Kidney tubule cell (primary cell): Measurements from ENCODE around the gene HDHD3.
"Not testable (repeated sequence)": the region's sequence is repeated elsewhere in the genome, so short reads cannot be mapped to it uniquely, and the experiment has no call there.

Experiments
- DNase-seq: peaks from one replicate; pipeline ENCODE4 v3.0.0-alpha.2; 2018; ENCODE audit warnings: low spot score

HDHD3 gene, protein sequence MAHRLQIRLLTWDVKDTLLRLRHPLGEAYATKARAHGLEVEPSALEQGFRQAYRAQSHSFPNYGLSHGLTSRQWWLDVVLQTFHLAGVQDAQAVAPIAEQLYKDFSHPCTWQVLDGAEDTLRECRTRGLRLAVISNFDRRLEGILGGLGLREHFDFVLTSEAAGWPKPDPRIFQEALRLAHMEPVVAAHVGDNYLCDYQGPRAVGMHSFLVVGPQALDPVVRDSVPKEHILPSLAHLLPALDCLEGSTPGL

DNA sequence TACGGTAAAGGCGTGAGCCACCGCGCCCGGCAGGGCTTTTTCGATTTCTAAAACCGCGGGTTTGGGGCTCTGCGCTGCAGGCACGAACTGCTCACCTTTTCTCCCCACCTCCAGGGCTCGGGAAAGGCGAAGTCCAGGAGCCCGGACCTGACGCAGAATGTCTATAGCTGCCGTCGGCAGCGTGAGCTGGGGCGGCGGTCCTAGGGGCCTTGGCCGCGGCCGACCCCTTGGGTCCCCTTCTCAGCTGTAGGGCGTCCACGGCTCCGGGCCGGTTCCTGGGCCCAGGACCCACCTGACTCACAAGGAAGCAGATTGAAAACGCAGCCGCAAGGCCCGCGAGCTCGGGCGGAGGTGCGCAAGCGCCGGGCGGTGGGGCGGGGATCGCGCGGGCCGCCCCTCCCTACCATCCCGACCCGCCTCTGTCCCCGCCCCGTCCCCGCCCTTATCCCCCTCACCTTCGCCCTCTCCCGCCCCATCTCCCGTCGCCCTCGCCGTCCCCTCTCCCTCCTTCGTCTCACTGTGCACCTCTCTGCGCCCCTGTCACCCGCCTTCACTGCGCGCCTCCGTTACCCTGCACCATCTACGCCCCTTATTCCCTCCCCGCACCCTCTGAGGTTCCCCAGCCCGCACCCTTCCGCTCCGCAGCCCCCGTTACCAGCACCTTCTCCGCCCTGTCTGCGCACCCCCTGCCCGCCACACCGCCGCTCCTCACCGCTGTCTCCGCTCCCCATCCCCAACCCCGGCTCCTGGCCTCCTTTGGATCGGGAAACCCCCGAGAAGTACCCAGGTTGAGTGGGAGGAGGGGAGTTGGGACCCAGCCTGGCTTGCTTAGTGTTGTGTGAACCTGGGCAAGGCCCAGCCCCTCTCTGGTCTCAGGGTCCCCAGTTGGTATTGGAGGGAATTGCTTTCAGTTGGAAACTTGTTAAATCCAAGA is at the start of gene HDHD3:
TSS of gene HDHD3 (minus strand) at position 353 of the 934 bp plus-strand sequence. CDS start 2,632 bp downstream, outside the sequence.
- DNase-seq = peak; percentile 90

DNA sequence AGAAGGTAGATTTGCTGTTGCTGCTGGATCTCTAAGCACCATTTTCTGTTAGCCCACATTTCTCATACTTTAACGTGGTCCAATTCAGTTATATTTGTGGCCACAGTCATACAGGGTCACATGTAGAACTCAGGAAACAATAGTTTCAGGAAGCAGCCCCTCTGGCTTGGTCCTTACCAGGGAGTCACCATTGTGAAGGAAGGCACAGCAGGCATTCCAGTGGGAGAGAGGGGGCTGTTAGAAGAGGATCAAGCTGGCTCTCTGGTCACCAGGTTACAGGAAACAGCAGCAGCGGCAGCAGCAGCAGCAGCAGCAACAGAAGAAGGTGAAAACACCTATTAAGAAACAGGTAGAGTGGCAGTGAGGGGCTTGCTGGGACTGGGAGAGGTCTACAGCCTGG is 48.3 kb upstream of the HDHD3 start:
- no peak for DNase-seq

DNA sequence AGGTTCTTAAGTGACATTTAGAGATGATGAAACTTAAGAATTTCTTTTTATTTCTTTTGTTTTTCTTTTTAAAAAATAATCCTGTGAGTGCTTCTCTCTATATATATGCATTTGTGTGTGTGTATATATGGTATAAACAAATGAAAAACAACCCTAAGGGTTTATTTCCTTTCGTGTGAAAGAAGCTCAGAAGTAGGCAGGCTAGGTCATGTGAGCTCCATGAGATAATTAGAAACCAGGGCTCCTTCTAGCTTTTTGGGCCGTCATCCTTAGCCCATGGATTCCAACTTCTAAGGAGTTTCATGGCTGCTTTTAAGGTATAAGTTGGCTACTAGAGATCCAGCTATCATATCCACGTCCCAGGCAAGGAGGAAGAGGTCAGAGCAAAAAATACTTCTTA is 44.9 kb upstream of the HDHD3 start:
- no peak for DNase-seq

DNA sequence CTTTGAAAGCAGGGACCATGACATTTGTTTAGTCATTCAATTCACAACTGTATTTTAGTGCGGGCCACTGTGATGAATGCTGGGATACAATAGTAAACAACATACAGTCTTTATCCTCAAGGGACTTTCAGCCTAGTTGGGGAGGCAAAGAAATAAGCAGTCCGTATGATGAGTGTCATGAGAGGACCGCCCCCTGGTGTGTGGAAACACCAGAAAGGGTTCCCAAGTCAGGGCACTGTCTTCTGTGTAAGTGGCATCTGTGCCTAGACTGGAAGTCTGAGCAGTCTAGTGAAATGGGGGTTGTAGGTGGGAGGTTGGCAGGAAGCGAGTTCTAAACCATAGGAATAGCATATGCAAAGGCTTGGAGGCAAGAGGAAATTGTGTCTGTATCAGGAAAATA is 40.6 kb upstream of the HDHD3 start:
- no peak for DNase-seq

DNA sequence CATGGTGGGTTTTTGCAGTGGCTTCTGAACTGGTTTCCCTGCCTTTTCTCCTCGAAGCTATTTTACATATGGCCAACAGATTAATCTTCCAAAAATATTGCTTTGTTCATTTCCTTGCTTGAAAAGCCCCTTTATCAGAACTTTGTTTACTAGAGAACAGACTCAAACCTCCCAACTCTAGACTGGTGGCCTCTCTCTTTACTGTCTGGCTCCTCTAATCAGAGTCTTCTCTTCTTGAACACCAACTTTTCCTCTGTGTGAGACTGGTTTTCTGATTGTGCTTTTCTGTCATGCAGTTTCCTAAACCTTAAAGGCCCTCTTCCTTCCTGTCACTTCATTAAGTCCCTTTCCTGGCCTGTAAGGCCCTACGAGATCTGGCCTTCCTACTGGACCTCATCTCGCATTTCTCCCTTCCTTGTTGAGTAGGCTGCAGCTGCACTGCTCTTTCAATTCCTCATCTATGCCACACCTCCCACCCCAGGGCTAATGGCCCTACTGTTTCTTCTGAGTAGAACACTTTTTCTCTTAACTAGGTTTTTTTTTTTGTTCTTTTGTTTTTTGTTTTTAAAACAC is 39.4 kb upstream of the HDHD3 start:
- no peak for DNase-seq

DNA sequence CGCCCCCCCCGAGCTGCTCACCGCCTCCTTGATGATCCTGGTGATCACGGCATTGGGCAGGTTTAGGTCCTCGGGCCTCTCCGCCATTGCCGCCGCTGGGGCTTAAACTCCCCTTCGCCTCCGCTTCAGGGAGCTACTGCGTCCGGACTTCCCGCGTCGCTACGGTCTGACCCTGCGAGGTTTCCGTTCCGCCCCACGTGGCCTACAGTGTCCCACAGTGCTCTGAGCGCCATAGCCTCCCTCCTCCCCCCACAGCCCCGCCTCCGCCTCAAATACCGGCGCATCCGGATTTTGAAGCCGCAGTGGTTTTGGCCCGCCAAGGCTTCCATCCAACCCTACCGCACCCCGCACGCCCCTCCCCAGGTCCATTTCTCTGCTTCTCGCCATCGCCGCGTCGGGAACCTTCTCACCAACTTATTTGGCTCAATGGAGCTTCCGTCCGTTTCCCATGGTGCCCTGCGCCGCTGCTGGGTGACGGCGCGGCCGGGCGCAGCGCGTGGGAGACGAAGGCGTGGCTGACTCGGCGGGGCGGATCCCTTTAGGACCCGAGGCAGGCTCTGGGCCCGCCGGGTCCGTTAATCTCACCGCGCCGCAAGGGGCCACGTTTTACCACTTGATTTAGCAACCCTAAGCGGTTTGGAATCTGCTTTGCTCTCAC is 33.5 kb upstream of the HDHD3 start, which contains the start of the genes C9orf43 and POLE3:
TSS of gene C9orf43 (plus strand) at position 541 of the 658 bp plus-strand sequence. CDS start 2,747 bp downstream, outside the sequence.
TSS of gene POLE3 (minus strand) at position 469 of the 658 bp plus-strand sequence. CDS start at position 87, 382 bp downstream.
- peak; percentile 97 for DNase-seq

DNA sequence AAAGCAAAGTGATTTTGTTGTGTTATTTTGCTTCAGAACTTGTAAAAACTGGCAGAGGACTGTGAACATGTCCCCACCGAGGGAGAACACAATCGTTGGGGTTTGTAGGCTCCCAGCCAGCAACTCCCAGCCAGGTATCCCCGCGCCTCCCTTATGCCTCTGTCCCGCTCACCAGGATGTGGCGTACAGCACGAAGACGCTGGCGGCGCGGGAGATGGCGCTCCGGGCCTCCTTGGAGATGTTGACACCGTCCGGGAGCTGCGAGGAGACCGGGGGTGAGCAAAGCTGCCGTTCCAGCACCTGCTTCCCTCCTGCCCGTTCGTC is 33.1 kb upstream of the HDHD3 start:
- DNase-seq = no peak

DNA sequence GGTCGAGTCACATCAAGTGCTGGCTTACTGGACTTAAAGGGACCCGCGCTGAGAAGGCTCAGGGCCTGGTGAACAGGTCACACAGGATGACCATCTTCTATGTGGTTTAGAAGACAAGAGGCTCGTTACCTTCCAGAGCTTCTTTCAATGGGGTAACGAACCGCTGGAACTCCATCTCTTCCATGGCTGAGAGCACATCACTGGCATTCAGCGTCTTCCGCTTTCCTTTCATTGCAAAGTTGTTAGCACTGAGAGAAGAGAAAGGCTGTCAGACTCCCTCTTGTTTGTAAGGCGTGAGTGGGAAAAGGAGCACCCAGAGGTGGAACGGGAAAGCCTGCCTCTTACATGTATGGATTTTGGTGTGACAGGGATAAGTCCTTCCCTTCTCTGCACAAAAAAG is 32.7 kb upstream of the HDHD3 start:
- DNase-seq = peak; percentile 10

DNA sequence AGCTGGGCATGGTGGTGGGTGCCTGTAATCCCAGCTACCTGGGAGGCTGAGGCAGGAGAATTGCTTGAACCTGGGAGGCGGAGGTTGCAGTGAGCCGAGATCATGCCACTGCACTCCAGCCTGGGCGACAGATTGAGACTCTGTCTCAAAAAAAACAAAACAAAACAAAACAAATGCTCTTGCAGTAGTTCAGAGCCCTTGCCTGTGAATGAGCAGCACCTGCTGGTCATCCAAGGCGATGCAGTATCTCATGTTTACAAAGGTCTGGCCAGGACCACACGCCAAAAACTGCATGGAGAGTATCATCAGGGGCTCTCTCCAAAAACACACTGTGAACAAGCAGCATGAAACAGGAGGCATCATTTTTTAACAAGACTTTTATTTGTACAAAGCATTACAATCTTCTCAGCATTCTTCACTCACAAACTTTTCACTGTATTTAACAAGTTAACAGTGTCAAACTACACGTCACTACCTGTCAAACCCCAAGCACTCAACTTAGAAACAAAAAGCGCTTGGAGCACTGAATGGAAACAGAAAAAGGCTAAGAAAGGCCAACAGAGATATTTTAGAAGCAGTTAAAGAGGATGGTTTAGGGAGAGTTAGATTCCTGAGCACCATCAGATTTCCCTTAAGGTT is 30.2 kb upstream of the HDHD3 start:
- DNase-seq = peak; percentile 73

DNA sequence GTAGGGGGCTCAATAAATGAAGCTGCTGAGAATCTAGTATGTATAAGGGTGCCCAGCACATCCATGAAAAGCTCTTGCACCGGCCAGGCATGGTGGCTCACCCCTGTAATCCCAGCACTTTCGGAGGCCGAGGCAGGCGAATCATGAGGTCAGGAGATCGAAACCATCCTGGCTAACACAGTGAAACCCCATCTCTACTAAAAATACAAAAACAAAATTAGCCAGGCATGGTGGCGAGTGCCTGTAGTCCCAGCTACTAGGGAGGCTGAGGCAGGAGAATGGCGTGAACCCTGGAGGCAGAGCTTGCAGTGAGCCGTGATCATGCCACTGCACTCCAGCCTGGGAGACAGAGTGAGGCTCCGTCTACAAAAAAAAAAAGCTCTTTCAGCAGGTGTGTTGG is 29.6 kb upstream of the HDHD3 start:
- not testable (repeated sequence) for DNase-seq

DNA sequence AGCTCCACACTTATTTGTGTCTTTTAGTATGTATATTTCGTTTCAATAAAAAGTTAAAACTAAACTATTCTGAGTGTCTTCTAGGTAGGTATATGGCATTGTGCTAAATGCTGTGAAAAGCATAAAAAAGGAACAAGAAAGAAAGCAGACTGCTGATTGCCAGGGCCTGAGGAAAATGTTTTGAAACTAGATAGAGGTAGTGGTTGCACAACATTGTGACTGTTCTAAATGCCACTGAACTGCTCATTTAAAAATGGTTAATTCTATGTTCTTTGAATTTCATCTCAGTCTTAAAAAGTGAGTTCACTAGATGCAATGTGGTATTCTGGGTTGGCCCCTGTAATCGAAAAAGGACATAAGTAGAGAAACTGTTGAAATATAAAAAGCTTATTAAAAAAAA is 26.9 kb upstream of the HDHD3 start:
- DNase-seq = no peak

DNA sequence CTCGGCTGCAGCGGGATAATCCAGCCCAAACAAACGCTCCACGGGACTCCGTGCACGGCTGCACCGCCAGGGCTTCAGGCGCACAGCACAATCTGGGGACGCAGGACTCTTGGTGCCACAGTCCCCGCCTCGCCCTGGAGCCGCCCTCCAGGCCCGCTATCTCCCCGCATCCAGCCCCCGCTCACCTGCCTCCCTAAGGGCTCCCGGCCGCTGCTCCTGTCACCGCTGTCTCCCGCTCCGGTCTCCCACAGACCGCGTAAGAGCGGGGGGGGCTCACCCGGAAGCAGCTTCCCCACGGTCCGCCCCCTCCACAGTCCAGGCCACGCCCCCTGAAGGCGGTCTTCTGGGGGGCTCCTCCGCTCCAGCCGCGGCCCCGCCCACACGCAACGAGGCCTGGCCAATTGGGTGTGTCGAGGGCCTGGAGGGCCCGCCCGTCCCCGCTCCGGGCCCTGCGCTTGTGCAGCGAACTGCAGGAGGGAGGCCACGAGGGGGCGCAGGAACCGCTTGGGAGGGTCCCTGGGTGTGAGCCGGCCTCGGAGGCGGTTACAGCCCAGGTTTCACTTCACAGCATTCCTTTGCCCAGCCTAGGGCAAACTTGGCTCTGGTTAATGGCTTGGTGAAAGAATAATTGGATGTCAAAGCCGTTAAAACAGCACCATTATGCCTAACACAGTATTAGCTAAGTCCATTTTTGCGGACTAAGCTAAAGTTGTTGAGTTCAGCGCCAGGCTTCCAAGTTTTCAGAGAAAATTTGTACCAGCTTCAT is 24.4 kb upstream of the HDHD3 start, which contains the start of gene ALAD:
TSS of gene ALAD (minus strand) at position 258 of the 766 bp plus-strand sequence. CDS start 7,725 bp downstream, outside the sequence.
- DNase-seq = peak; percentile 99

DNA sequence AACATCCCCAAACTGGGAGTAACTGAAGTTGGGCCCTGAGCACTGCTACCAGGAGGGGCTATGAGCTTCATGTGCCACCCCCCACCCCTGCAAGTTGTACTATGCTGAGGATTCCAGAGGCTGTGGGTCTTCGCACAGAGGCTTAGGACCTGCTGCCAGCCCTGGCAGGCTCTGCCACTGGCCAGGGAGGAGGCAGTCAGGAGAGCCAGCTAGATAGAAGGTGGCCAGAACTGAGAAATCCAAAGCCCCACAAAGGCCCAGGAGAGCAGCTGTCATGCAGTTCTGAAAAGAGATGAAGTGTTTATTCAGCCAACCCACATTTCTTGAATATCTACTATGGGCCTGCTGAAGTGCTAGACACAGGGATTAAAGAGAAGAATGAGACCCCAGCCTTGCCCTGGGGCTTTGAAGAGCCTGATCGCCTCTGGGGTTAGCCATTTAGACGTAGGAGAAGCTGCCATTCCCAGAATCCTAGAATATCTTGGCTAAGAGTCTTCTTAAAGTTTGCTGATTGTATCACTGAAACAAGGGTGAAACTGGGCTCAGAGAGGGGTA is 22.9 kb upstream of the HDHD3 start:
- no peak for DNase-seq

DNA sequence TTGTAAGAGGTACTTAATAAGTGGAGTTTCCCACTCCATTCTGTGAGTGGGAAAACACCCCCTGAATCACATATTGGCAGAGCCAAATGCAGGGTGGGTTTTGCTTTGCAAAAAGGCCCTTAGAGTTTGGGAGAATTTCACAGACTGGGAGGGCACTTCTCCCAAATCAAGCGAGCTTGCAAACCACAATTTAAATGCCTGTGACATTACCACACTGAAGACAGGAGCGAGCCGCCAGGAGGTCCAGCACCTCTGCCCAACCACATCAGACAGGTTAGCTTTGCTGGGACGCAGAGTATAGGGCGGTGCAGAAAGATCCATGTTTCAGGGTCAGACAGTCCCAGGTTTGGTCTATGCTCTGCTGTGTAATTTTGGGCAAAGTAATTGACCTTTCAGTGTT is 22.0 kb upstream of the HDHD3 start:
- DNase-seq = peak; percentile 31

DNA sequence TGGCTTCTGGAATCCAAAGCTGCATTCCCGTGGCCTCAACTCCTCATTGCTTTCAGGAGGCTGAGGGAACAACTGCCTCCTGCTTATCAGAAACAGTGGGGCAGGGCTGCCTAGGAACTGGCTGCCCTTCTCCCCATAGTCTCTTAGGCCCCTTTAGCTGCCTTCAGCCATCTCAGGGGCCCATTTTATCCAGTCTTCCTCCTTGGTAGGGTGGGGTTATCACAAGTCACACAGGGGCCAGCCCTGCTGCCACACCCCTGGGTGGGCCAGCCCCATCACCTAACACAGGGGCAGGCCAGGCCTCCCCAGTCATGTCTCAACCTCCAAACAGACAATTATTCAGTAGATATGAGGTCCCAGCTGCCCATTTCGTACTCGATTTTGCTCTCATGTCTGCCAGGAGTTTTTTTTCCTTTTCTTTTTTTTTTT is 20.4 kb upstream of the HDHD3 start:
- no peak for DNase-seq

DNA sequence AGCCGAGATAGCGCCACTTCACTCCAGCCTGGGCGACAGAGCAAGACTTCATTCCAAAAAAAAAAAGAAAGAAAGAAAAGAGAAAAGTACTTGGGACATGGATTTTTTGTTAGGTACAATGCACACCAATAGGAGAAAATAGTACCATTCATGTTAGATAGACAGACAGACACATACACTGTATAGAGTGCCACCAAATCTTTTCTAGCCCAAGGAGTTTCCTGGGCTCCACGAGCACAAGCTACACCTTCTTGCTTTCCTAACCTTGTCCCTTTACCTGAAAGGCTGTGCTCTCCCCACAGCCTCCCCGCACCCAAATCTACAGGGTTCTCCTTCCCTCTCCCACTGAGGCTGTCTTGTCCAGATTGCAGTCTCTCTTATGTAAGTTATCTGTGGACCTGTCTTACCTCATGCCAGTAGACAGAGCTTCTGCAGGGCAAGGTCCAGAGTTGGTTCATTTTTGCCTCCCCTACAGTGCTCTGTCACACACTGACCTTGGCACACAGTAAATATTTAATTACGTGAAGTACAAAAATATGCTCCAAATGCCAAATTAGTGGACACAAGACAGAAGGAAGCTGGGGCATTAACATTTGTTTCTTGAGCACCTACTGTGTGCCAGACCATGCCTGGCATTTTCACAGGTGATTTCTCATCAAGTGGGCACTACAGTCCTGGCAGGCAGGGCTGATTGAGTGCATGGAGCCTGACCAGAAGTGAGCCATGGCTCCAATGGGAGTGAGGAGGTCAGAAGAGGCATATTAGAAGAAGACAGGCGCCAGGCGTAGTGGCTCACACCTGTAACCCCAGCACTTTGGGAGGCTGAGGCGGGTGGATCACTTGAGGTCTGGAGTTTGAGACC is 18.4 kb upstream of the HDHD3 start:
- DNase-seq = no peak

DNA sequence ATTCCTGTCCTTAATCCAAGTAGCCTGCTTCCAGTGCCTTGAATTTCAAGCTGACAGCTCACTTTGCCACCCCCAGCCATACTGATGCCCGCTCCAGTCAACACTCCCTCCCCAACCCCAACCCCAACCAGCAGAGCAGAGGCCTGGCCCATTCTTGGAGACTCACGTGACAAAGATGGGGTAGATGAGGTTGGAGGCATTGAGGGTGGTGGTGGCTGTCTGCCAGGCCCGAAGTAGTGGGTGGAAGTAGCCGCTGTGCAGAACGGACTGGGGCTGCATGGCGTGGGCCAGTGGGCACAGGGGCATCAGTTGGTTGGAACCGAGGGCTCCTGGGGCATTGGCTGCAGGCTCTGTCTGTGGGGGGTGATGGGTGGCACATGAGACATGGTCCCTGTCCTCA is 16.5 kb upstream of the HDHD3 start:
- no peak for DNase-seq

DNA sequence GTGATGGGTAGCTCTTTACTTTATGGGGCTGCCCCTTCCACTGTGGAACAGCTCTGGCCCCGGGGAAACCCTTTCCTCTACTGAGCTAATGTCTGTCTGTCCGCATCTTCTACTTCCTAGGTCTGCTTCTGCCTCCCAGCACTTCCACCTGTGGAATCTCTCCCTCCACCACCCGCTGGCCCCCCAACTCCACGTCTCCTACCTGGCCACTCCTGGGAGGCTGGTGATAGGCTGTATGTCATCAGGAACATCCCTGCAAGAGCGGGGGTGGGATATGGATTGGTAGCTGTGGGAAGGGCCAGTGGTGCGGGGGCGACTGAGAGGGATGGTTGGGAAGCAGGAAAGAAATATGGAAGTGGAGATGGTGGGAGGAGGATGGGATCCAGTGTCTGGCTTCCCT is 15.1 kb upstream of the HDHD3 start:
- DNase-seq = no peak

DNA sequence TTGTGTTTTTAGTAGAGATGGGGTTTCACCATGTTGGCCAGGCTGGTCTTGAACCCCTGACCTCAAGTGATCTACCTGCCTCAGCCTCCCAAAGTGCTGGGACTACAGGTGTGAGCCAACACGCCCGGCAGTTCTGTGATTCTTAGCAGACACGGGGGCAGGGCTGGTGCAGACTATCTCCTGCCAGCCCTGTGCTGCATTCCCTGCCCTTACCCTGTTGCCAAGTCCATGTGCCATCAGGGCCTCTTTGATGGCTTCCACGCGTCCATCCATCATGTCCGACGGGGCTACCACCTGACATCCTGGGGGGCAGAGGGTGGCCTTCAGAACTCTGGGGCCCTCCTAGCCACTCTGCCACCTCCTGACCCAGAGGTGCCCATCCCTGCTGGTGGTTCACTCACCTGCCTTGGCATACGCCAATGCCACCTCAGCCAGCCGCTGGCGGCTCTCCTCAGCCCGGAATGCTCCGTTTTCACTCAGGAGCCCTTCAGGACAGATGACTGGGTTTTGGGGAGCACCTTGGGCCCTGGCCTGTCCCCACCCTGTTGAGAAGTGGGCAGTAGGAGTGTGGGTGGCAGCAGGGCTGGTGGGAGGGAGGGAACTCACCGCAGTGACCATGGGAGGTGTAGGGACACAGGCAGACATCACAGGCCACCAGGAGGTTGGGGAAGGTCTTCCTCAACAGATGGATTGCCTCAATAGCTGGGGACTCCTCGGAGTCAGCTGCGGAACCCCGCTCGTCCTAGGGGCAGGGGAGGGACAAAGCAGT is 13.6 kb upstream of the HDHD3 start:
- DNase-seq = no peak
